ENCODE results near the gene TBC1D22A. TPM values are rescaled to one million over a fixed set of nuclear protein-coding genes. Genes with fewer than 3 reads are reported as not detected.

Gene TBC1D22A
- polyA plus RNA-seq, 3 donors = 15.4 to 16.5 (median 15.9) TPM

DNA sequence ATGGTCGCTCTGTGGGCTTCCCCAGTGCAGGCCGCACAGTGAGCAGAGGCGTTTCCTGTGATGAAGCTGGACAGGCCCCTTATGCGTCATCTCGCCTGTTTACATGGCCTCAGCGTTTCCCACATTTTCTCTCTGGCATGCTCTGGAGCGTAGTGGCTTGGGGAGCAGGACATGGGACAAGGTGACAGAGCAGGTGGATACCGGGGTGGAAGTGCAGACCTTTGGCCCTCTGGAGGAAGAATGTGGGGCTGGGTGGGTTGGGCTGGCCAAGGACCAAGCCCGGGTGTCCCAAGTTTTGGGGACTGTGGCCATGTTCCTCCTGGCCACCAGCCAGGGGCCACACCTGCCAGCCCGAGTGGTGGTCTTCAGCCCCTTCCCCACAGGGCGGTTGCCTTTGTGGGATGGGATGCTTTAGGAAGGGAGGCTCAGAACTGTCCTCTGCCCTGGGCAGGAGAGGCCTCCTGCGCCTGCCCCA, 446.6 kb downstream of the TBC1D22A start:
- no peak for DNase-seq (ENCODE audit: low read depth in 3 of 3, low spot score in 2 of 3)

DNA sequence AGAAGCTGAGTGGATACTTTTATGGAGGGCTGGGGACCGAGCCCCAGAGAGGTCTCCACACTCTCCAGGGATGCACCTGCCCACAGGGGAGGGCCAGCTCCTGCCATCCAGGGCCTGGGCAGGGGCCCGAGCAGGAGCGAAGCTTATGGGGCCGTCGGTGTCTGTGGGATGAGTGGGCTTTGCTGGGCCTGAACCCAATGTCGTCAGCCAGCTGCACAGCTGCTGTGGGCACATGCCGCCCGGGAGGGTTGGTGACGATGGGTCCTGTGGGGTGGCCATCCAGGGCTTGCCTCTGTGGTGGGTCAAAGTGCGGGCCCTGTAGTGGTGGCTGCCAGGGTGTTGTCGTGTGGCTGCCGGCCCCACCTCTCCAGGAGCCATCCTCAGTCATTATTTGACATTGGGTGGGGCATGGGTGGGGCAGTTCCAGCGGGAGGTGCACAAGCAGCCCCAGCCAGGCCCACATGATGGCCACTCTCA, 447.1 kb downstream of the TBC1D22A start:
- no peak for DNase-seq (ENCODE audit: low read depth in 3 of 3, low spot score in 2 of 3)

DNA sequence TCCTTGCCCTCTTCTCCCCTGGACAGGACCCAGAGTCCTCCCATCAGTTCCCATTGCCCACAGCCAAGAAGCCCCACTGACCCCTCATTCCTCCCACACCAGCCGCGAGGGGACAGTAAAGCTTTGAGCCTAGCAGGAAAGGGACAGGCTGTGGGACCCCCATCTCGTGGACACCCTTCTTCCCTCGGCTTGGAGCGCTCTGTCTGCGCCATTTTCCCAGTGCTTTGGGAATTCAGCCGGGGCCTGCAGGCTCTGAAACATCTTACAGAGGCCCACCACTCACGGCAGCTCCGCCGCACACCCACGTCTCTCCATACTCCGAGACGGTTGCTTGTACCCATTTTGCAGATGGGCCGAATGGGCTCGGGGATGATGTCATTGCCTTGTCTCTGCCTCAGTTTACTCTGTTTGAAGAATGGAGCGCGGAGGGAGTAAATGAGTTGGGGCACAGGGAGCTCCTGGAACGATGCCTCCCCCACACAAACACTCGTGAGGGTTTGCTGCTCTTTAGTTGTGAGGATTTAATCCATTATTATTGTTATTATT, 447.7 kb downstream of the TBC1D22A start:
- no peak for DNase-seq (ENCODE audit: low read depth in 3 of 3, low spot score in 2 of 3)

DNA sequence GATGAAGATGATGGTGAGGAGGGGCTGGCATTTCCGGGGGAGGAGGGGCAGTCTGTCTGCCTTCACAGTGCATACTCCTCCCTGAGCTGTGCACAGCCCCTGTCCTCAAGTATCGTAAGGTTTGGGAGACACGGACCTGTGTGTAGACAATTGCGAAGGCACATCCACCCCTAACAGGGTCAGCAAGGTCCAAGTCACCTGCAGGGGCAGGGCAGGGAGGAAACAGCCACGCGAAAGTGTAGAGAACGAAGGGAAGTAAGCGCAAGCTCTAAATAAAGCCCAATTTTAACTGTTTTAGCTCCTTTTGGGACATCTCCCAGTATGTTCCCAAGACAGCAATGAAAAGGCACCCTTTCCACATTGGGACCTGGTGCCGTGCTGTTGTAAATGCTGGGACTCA, 448.2 kb downstream of the TBC1D22A start:
- DNase-seq (ENCODE audit: low read depth in 3 of 3, low spot score in 2 of 3) = no peak

DNA sequence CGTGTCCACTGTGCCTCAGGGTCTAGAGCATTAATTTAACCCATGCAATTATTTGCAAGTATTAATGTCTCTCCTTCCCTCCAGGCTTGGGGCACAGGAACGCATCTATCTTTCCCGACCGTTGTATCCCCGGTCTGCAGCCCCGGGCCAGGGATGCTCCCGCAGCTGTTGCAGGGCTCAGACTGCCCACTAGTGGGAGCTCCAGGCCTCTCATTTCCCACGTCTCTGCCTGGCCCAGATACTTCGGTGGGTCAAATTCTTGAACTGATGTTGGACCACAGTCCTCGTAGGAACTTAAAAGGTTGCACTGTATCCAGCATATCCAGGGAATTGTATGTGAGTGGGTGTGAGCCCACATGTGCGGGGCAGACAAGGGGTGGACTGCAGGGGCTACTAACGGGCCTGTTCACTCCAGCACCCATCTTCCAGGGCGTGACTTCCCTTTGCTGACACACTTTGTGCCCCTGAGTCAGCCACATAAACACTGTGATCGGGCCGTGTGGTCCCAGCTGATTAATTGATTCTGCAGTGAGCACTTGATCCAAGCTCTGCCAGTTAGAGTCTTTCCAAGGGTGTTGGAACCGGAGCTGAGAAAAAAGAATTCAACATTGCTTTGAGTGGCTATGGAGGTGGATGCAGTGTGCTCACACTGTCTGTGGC, 451.3 kb downstream of the TBC1D22A start:
- DNase-seq (ENCODE audit: low read depth in 3 of 3, low spot score in 2 of 3) = no peak

DNA sequence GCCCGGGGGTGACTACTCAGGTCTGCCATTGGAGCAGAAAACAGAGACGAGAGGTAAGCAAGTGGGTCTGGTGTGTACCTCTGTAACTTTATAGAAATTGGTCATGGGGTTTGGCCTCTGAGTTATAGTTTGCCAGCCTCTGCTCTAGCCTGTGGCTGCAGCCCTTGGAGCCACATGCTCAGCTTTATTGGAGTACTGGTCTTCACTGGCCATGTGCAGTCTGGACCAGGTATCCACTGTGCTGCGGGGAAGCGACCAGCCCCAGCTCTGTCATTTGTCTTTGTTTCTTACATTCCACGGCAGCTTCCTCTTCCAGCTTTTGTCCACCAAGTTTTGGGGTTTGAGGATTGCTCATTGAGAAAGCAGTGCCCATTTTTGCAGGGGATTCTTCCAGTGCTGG, 453.4 kb downstream of the TBC1D22A start:
- no peak for DNase-seq (ENCODE audit: low read depth in 3 of 3, low spot score in 2 of 3)

DNA sequence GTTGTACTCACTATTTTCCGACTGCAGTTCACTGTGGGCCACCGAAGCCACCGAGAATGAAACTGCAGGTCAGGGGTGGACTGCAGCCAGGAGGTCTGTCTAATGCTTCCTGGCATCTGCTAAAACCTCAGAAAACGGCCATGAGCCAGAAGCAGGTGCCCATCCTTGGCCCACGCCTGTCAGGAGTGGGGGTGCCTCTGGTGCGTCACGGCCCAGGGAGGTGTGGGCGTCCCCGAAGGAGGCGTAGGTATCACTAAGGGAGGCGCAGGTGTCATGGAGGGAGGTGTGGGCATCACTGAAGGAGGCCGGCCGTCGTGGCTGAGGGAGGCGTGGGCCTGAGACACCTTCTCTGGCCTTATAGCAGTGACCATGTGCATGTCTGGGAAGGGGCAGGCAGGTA, 456.2 kb downstream of the TBC1D22A start:
- DNase-seq (ENCODE audit: low read depth in 3 of 3, low spot score in 2 of 3) = no peak

DNA sequence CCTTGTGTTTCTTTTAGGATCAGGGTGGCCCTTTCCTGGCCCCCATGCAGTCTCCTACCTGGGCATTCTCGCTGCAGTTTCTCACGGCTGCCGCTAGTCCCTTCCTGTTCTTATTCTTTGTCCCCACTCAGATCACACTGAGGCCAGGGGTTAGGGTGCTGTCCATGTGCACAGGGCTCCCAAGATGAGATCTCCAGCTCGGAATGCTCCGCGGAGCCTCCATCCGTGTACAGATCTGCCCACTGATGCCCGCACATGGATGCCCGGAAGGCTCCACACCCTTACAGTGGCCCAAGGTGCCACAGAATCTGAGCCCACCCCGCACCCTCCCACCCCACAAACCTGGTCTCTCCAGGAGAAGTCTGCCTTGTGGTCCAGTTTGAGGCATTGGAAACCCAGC, 457.3 kb downstream of the TBC1D22A start:
- no peak for DNase-seq (ENCODE audit: low read depth in 3 of 3, low spot score in 2 of 3)

DNA sequence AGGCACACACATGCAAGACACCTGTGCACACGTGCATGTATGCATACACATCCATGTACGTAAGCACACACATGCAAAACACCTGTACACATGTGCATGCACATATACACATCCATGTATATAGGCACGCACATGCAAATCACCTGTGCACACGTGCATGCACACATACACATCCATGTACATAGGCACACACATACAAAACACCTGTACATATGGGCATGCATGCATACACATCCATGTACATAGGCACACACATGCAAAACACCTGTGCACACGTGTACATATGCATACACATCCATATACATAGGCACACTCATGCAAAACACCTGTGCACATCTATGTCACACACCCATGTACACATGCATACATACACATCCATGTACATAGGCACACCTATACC, 458.3 kb downstream of the TBC1D22A start:
- no peak for DNase-seq (ENCODE audit: low read depth in 3 of 3, low spot score in 2 of 3)

DNA sequence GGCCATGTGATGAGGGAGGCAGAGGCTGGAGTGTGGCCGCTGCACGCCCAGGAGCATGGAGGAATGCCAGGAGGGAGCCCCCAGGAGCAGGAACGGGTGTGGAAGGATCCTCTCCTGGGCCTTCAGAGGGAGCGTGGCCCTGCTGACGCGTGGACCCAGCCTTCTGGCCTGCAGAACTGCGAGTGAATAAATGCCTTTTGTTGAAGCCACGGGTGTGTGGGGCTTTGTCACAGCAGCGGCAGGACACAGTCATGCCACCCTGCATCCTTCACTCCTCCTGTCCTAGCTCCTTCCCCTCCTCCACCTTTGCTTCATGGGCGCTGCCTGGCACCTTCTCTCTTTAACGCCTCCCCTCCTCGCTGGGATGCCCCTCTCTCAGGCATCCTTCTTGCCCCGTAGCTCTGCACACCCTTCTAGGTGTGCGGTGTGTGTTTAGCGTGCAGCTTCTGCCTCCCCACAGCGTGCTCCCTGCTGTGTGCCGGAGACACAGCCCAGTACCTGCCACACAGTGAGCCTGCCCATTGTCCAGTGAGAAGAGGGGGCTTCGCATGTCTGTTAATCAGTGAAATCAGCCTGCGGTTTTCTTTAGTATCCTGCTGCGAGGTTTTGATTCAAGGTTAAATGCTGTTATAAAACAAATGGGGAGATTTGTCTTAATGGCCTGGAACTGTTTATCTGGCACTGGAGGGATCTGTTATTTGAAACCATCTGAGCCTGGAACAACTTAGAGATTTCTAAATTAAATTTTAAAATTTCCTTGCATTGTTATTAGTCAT, 459.6 kb downstream of the TBC1D22A start:
- no peak for DNase-seq (ENCODE audit: low read depth in 3 of 3, low spot score in 2 of 3)

Other genes starting within 250 kb of the TBC1D22A start
- gene CELSR1, start 225.0 kb upstream of the TBC1D22A start, polyA plus RNA-seq (ENCODE audit: insufficient read length in 3 of 3) = 10 to 100 TPM; 21.8 to 23.7 (median 22.8) TPM
- gene GRAMD4, start 142.3 kb upstream of the TBC1D22A start, polyA plus RNA-seq (ENCODE audit: insufficient read length in 3 of 3) = 10 to 100 TPM; 18.5 to 20.0 (median 19.0) TPM
- 10 to 100 TPM; 48.6 to 51.4 (median 50.7) TPM for gene CERK, start 24.4 kb upstream of the TBC1D22A start, polyA plus RNA-seq (ENCODE audit: insufficient read length in 3 of 3)

Data from right renal cortex interstitium (tissue), 3 donors.